ENCODE measurements around the gene NGFR. TPM values are rescaled to one million over a fixed set of nuclear protein-coding genes. Genes with fewer than 3 reads are reported as not detected.
A peak's percentile ranks its signal among the peaks of the same experiment; 100 is the strongest.

The NGFR gene
- total RNA-seq, 1 donor from 2014 or later = 131 TPM

DNA sequence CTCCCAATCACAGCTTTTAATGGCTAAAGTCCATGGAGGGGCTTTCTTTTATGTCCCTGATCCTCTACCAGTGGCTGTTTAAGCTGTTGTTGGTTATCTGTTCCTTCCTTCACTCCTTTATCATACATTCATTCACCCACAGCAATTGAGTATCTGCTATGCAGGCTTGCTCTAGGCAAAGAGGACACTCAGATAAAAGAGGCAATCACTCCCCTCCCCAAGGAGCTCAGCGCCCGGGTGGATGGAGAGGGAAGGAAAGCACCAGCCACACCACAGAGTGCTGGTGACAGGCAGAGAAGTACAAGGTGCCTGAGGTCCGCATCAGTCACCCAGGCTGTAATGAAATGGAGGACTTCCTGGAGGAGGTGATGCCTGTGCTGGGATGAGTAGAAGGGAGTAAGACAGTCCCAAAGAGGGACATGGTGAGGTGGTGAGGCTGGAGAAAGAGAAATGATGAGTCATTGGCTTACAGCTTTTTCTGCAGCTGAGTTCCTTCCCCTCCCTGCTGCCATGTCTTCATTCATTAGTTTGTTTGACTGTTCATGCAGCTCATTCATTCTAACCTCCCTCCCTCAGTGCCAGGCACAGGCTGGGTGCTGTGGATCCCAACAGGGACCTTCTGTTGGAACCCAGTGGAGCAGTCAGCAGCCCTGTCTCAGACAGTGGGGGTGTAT, 12.8 kb upstream of the NGFR start:
- TF ChIP-seq, protein P1, sequence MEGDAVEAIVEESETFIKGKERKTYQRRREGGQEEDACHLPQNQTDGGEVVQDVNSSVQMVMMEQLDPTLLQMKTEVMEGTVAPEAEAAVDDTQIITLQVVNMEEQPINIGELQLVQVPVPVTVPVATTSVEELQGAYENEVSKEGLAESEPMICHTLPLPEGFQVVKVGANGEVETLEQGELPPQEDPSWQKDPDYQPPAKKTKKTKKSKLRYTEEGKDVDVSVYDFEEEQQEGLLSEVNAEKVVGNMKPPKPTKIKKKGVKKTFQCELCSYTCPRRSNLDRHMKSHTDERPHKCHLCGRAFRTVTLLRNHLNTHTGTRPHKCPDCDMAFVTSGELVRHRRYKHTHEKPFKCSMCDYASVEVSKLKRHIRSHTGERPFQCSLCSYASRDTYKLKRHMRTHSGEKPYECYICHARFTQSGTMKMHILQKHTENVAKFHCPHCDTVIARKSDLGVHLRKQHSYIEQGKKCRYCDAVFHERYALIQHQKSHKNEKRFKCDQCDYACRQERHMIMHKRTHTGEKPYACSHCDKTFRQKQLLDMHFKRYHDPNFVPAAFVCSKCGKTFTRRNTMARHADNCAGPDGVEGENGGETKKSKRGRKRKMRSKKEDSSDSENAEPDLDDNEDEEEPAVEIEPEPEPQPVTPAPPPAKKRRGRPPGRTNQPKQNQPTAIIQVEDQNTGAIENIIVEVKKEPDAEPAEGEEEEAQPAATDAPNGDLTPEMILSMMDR (IDR thresholded peaks at IDR 0.05; ENCODE audit: partially characterized antibody, unreplicated experiment) = no peak
- peaks cover 4% of the 10 kb centered on the region for H3K27me3 Mint-ChIP-seq (ENCODE audit: unreplicated experiment)
- no peak overlapping the region for H3K4me3 Mint-ChIP-seq (ENCODE audit: unreplicated experiment)
- peaks cover 19% of the 10 kb centered on the region for H3K4me1 Mint-ChIP-seq (ENCODE audit: low read depth, unreplicated experiment)
- H3K9me3 Mint-ChIP-seq (ENCODE audit: unreplicated experiment) = peaks cover 6% of the 10 kb centered on the region
- DNase-seq = no peak
- no peak overlapping the region for H3K27ac Mint-ChIP-seq (ENCODE audit: unreplicated experiment)
- H3K36me3 Mint-ChIP-seq (ENCODE audit: unreplicated experiment) = no peaks in the 10 kb centered on the region

DNA sequence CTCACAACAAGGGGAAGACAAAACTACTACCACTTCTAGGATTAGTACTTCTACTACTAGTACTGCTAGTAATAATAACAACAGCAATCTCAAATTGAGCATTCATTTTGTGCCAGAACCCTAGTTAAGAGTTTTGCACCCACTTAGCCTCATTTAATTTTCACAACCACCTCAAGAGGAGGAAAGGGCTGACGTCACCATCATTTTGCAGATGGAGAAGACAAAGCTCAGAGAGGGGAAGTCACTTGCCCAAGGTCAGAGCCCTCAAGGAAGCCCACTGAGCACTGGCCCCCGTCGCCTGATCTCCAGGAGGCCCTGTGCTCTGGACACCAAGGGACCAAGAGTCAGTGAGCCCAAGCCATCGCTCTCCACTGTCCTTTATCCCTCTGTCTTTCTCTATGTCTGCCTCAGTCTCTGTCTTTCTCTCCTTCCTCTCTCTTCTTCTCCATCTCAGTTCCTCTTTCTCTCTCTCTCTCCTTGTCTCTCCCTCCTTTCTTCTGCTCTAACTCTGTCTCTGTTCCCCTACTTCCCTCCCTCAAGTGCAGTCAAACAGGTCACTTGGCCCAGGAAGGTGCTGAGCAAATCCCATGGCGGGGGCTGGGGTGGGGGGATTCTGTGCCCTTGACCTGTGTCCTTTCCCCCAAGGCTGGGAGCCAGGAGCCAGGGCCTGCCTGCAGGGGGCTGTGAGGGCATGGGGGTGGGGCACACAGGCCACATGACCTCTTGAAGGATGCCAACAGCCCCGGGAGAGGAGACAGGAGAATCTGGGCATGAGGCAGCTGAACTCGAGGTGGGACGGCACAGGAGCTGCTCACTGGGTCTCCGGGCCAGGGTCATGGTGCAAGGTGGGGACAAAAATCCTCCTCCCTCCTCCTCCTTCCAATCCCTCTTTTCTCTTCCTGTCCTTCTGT, 11.2 kb upstream of the NGFR start:
- peaks cover 4% of the 10 kb centered on the region for H3K9me3 Mint-ChIP-seq (ENCODE audit: unreplicated experiment)
- H3K36me3 Mint-ChIP-seq (ENCODE audit: unreplicated experiment) = no peaks in the 10 kb centered on the region
- peaks cover 22% of the 10 kb centered on the region for H3K4me1 Mint-ChIP-seq (ENCODE audit: low read depth, unreplicated experiment)
- peaks cover 4% of the 10 kb centered on the region for H3K27me3 Mint-ChIP-seq (ENCODE audit: unreplicated experiment)
- peak overlapping the region; percentile 38 for H3K27ac Mint-ChIP-seq (ENCODE audit: unreplicated experiment)
- H3K4me3 Mint-ChIP-seq (ENCODE audit: unreplicated experiment) = no peak overlapping the region
- TF ChIP-seq, protein P1 (IDR thresholded peaks at IDR 0.05; ENCODE audit: partially characterized antibody, unreplicated experiment) = no peak
- no peak for DNase-seq

- no peaks in the 10 kb centered on the region for H3K36me3 Mint-ChIP-seq (ENCODE audit: unreplicated experiment)
- H3K4me3 Mint-ChIP-seq (ENCODE audit: unreplicated experiment) = no peak overlapping the region
- H3K27ac Mint-ChIP-seq (ENCODE audit: unreplicated experiment) = peak overlapping the region; percentile 38
- peaks cover 3% of the 10 kb centered on the region for H3K9me3 Mint-ChIP-seq (ENCODE audit: unreplicated experiment)
- TF ChIP-seq, protein P1 (IDR thresholded peaks at IDR 0.05; ENCODE audit: partially characterized antibody, unreplicated experiment) = no peak
- no peak for DNase-seq
- H3K4me1 Mint-ChIP-seq (ENCODE audit: low read depth, unreplicated experiment) = peaks cover 23% of the 10 kb centered on the region
- H3K27me3 Mint-ChIP-seq (ENCODE audit: unreplicated experiment) = peaks cover 4% of the 10 kb centered on the region
Measured at GRCh38 chr17:49484588-49484987, 10.5 kb upstream of the NGFR start.

- H3K27ac Mint-ChIP-seq (ENCODE audit: unreplicated experiment) = no peak overlapping the region
- H3K4me3 Mint-ChIP-seq (ENCODE audit: unreplicated experiment) = no peak overlapping the region
- DNase-seq = no peak
- H3K27me3 Mint-ChIP-seq (ENCODE audit: unreplicated experiment) = peaks cover 7% of the 10 kb centered on the region
- H3K9me3 Mint-ChIP-seq (ENCODE audit: unreplicated experiment) = peaks cover 3% of the 10 kb centered on the region
- H3K4me1 Mint-ChIP-seq (ENCODE audit: low read depth, unreplicated experiment) = peaks cover 21% of the 10 kb centered on the region
- TF ChIP-seq, protein P1 (IDR thresholded peaks at IDR 0.05; ENCODE audit: partially characterized antibody, unreplicated experiment) = no peak
- no peaks in the 10 kb centered on the region for H3K36me3 Mint-ChIP-seq (ENCODE audit: unreplicated experiment)
Measured at GRCh38 chr17:49486012-49486641, 9.0 kb upstream of the NGFR start.
